Psoas muscle (tissue), 8 donors: Measurements from ENCODE around the gene RETREG2. TPM values are rescaled to one million over a fixed set of nuclear protein-coding genes. Genes with fewer than 3 reads are reported as not detected.

ENCODE experiments used
- ATAC-seq, 4 donors: fragments of 200-7000 bp; cut with Tn5 transposase; one replicate each; pipeline ENCODE4 v1.9.1; 2020; ENCODE audit warnings: moderate library complexity in 3 of 4, mild to moderate bottlenecking in 2 of 4
- DNase-seq, 2 donors: peaks; one replicate each; pipeline ENCODE4 v3.0.0-alpha.2; 2020
- H3K27ac ChIP-seq: fragments of 200-600 bp; one replicate; pipeline ENCODE4 v1.8.0; 2022
- H3K27me3 ChIP-seq, 3 donors: fragments of 200-600 bp in 1 of 3; one replicate each; pipeline versions ENCODE4 v1.6.1 to v1.8.0; 2013 to 2022; ENCODE audit warnings: low read length in 2 of 3, mild to moderate bottlenecking in 2 of 3, moderate library complexity in 1 of 3; ENCODE audit not compliant: insufficient read depth in 3 of 3
- H3K36me3 ChIP-seq, 2 donors: fragments of 200-600 bp in 1 of 2; one replicate each; pipeline versions ENCODE4 v1.6.1 to v1.8.0; 2013 to 2022; ENCODE audit warnings: low read depth in 1 of 2, mild to moderate bottlenecking in 1 of 2, moderate library complexity in 1 of 2; ENCODE audit not compliant: insufficient read depth in 1 of 2
- H3K4me1 ChIP-seq: fragments of 200-600 bp; one replicate; pipeline ENCODE4 v1.8.0; 2022
- H3K4me3 ChIP-seq: fragments of 200-600 bp; one replicate; pipeline ENCODE4 v1.8.0; 2022; ENCODE audit warnings: mild to moderate bottlenecking
- H3K9me3 ChIP-seq: fragments of 200-600 bp; one replicate; pipeline ENCODE4 v1.8.0; 2022
- whole genome bisulfite sequencing, 3 donors: extraction: QIAGEN DNeasy Blood & Tissue Kit; methylation state at CpG; one replicate each; pipeline versions ENCODE4 v1.1.6 to v1.1.7; 2013; 5-methylcytosine and 5-hydroxymethylcytosine counted together
- intact Hi-C, 2 donors: fragments of 100-400 bp; cut with DNase I; formaldehyde crosslinking; loops; one replicate each; pipeline versions ENCODE4 v1.11.0 to v1.14.2; 2022
- polyA plus RNA-seq, 3 donors: library from polyadenylated mRNA; stranded (reverse); fragments of 200-250 nt; gene quantifications; one replicate each; pipeline ENCODE4 v1.2.3, GENCODE V29; 2013
- total RNA-seq, 4 donors: library from RNA; stranded (reverse); fragmentation: NEBNext Ultra II Directional in 2 of 4; extraction: Animal tissue kit (Norgen Biotek cat#: 25700) in 2 of 4; gene quantifications; one replicate each; pipeline versions ENCODE4 v1.2.1 to v1.2.4, GENCODE V29; 2021 to 2023
- TF ChIP-seq, protein P1 (sequence below): fragments of 200-600 bp; IDR thresholded peaks from one replicate; pipeline ENCODE4 v1.8.0; 2022; ENCODE audit warnings: antibody characterized with exemption
- donor health status: healthy with polysubstance abuse.
- donor health status: DM: no; HTN: no; CAD: no; lungs with moderate emphysema.
- donor health status: Bipolar disorder and iron deficiency.
- donor health status: healthy.
- donor health status: DM: yes; HTN: yes; CAD: no.
- donor health status: DM: no; HTN: no; CAD: no.
- donor health status: DM: no; HTN: no; CAD: no.
- donor health status: DM: yes; HTN: yes; CAD: no.

The RETREG2 gene
- total and polyA plus RNA-seq, 7 donors = 28.1 to 71.4 (median 38.1) TPM

DNA sequence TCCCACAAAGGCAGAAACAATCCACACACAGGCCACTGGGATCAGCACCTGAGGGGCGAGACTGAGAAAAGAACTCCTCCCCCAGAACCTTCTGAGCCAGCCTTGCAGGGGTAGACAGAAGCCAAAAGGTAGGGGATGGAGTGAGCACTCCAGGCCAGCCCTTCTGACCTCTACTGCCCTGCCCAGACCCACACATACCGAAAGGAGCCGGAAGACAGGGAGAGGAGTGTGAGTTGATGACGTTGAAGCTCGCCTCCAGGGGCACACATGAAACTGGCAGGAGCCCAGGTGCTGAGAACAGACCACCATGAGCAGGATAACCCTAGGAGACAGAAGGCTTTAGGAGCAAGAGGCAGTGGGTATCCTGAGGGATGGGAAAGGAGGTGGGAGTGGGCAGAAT lies 10.1 kb upstream of the RETREG2 start:
- Histone ChIP-seq H3K27ac (no peak overlapping the region), H3K36me3 (peaks cover 0 to 10% of the 10 kb centered on the region in 2 donors), H3K4me3 (no peak overlapping the region), H3K9me3 (no peaks in the 10 kb centered on the region), H3K27me3 (no peaks in the 10 kb centered on the region), H3K4me1 (peaks cover 20% of the 10 kb centered on the region)
- DNase-seq (no peak), ATAC-seq (no peak)
- intact Hi-C loops = loop anchor here in 1 of 2 donors (10.0 kb wide), 2 partner anchors 217 to 367 kb away; partner anchors contain the start of gene DNPEP
- 56 to 65% (median 64%) methylated on average over 5 of the region's 5 CpGs for WGBS, 3 donors
- TF ChIP-seq, protein P1, sequence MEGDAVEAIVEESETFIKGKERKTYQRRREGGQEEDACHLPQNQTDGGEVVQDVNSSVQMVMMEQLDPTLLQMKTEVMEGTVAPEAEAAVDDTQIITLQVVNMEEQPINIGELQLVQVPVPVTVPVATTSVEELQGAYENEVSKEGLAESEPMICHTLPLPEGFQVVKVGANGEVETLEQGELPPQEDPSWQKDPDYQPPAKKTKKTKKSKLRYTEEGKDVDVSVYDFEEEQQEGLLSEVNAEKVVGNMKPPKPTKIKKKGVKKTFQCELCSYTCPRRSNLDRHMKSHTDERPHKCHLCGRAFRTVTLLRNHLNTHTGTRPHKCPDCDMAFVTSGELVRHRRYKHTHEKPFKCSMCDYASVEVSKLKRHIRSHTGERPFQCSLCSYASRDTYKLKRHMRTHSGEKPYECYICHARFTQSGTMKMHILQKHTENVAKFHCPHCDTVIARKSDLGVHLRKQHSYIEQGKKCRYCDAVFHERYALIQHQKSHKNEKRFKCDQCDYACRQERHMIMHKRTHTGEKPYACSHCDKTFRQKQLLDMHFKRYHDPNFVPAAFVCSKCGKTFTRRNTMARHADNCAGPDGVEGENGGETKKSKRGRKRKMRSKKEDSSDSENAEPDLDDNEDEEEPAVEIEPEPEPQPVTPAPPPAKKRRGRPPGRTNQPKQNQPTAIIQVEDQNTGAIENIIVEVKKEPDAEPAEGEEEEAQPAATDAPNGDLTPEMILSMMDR = no peak

DNA sequence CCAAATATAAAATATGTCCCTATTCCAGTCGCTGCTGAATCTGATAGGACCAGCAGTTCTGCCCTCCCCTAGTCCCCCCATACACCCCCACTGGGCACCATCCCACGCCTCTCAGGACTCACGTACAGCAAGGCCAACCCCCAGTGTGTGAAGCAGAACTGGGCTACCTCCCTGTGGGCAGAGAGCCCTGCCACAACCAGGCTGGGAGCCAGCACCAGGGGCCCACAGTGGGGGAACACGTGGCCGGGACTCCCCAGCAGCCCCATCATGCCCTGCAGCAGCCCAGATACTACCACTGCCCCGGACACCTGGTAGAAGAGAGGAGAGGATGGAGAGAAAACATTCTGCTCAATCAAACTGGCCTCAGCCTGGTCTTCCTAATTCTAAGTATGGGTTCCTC lies 9.5 kb upstream of the RETREG2 start:
- Histone ChIP-seq H3K9me3 (no peaks in the 10 kb centered on the region), H3K27ac (no peak overlapping the region), H3K4me1 (peaks cover 20% of the 10 kb centered on the region), H3K36me3 (peaks cover 0 to 15% of the 10 kb centered on the region in 2 donors), H3K4me3 (no peak overlapping the region), H3K27me3 (no peaks in the 10 kb centered on the region)
- ATAC-seq = no peak
- 66 to 67% (median 66%) methylated on average over 5 to 6 of the region's 6 CpGs for WGBS, 3 donors
- TF ChIP-seq, protein P1 = no peak
- DNase-seq = no peak
- intact Hi-C loops = loop anchor here in 1 of 2 donors (10.0 kb wide), 2 partner anchors 216 to 366 kb away; partner anchors contain the start of gene DNPEP

DNA sequence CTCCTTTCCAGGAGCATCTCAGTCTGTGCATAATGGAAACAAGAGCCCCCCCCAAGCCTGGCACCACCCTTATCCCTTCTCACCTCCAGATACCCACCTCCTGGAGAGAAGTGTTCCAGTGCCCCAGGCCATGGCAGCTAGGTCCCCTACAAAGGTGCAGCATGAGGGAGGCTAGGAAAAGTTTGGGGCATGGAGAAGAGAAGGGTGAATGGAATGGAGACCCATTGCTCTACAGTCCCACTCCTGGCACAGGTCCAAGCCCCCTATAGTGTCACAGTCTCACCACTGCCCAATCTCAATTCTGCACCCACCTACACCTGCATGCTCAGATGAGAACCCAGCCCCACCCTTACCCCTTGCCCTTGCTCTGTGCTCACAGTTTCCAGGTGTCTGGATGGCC lies 9.1 kb upstream of the RETREG2 start:
- ATAC-seq (no peak), DNase-seq (no peak)
- Histone ChIP-seq H3K27ac (no peak overlapping the region), H3K36me3 (peaks cover 0 to 19% of the 10 kb centered on the region in 2 donors), H3K27me3 (no peaks in the 10 kb centered on the region), H3K4me3 (no peak overlapping the region), H3K4me1 (peaks cover 20% of the 10 kb centered on the region), H3K9me3 (no peaks in the 10 kb centered on the region)
- TF ChIP-seq, protein P1 = no peak
- intact Hi-C loops = loop anchor here in 1 of 2 donors (10.0 kb wide), 2 partner anchors 216 to 366 kb away; partner anchors contain the start of gene DNPEP

DNA sequence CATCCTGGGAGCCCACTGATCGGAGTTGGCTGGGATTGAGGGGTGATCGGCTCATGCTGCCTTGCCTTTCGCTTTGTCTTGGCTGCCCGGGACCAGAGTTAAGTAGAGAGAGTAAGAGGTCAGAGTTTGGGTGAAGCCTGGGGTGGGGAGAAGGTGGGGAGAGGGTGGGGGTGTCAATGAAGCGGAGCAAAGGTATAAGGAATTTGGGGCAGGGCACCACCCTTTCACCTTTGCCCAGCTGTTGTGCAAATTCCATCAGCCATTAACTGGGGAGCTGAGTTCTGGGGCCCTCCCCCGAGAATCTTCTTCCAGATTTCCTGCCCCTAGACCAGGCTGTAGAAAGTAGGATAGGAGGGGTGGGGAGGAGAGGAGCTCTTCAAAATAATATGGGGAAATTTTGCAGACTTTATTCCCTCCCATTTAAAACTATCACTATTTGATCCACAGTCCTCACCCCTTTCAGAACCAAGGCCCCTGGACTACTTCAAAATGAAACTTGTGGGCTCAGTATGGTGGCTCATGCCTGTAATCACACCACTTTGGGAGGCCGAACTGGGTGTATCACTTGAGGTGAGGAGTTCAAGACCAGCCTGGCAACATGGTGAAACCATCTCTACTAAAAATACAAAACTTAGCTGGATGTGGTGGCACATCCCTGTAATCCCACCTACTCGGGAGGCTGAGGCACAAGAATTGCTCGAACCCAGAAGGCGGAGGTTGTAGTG lies 8.0 kb upstream of the RETREG2 start, which contains the start of gene SLC23A3:
Gene SLC23A3, minus strand, starts transcription at position 100 of the 725 bp plus-strand sequence. Its CDS starts 45 bp downstream, at position 55.
- H3K4me3 ChIP-seq = no peak within 1 kb of the TSS
- ATAC-seq (no peak), DNase-seq (no peak)
- TF ChIP-seq, protein P1 = no peak
- 88 to 90% (median 89%) methylated on average over 10 of the region's 10 CpGs for WGBS, 3 donors
- H3K36me3 ChIP-seq = peaks cover 0 to 31% of the 10 kb centered on the region in 2 donors
- H3K27ac ChIP-seq = peak within 1 kb of the TSS; percentile 75
- peaks cover 32% of the 10 kb centered on the region for H3K4me1 ChIP-seq
- intact Hi-C loops = loop anchor here (10.0 kb wide), 5 partner anchors 195 to 775 kb away; partner anchors contain the start of genes CHPF (in 1 of the 2), CTDSP1 (in 1 of the 2), DNPEP (in 1 of the 2) and TMEM198 (in 1 of the 2)
- no peaks in the 10 kb centered on the region for H3K27me3 ChIP-seq
- no peaks in the 10 kb centered on the region for H3K9me3 ChIP-seq
